ENCODE measurements around the gene AGPAT3. TPM values are rescaled to one million over a fixed set of nuclear protein-coding genes. Genes with fewer than 3 reads are reported as not detected.
A peak's percentile ranks its signal among the peaks of the same experiment; 100 is the strongest.

The AGPAT3 gene
- total and polyA plus RNA-seq, 10 of the 15 experiments (the other 5 are each of a cell fraction or from before 2014, with no cell fraction given), result 1.2 to 110 (median 30.8) TPM

DNA sequence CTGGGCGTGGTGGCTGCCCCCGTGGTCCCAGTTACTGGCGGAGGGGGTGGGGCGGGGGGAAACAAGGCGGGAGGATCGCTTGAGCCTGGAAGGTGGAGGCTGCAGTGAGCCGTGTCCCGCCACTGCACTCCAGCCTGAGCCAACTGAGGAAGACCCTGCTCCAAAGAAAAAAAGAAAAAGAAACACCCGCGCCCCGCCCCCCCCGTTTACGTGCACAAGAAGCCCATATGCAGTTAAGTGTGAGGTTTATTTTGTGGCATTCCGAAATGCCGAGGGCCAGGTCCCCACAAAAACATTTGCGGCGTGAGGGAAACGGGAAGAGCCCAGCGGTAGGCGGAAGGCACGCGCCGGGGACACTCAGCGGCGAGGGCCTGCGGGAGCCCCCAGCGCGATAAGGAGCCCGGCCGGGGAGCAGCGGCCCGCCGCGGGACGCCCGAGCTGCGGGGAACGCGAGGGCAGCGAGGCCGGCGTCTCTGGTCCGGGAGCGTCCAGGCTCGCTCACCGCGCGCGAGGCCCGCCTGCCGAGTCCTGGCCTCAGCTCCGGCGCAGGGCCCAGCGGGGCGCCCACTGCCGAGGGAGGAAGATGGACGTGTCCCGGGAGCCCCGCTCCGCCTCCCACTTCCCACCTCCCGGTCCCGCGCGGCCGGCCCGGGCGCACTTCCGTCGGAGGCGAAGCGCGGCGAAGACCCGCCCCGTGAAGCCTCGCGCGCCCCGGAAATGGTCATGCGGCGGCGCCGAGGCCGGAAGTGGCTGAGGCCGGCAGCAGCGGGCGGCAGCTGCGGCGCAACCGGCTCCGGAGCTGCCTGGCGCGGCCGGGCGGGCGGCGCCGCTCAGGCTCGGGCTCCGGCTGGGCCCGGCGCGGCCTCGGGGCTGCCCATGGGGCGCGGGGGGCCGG lies 146.8 kb downstream of the AGPAT3 start, which contains the start of gene TRAPPC10 (continued):
- TF ChIP-seq, protein P1, sequence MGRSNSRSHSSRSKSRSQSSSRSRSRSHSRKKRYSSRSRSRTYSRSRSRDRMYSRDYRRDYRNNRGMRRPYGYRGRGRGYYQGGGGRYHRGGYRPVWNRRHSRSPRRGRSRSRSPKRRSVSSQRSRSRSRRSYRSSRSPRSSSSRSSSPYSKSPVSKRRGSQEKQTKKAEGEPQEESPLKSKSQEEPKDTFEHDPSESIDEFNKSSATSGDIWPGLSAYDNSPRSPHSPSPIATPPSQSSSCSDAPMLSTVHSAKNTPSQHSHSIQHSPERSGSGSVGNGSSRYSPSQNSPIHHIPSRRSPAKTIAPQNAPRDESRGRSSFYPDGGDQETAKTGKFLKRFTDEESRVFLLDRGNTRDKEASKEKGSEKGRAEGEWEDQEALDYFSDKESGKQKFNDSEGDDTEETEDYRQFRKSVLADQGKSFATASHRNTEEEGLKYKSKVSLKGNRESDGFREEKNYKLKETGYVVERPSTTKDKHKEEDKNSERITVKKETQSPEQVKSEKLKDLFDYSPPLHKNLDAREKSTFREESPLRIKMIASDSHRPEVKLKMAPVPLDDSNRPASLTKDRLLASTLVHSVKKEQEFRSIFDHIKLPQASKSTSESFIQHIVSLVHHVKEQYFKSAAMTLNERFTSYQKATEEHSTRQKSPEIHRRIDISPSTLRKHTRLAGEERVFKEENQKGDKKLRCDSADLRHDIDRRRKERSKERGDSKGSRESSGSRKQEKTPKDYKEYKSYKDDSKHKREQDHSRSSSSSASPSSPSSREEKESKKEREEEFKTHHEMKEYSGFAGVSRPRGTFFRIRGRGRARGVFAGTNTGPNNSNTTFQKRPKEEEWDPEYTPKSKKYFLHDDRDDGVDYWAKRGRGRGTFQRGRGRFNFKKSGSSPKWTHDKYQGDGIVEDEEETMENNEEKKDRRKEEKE (IDR thresholded peaks at IDR 0.05), result no peak
- peak; percentile 73 for TF ChIP-seq MXI1 (IDR thresholded peaks at IDR 0.05; ENCODE audit: low read depth, low read length)
- no peak for TF ChIP-seq EP300 (IDR thresholded peaks at IDR 0.05; ENCODE audit: borderline replicate concordance in 1 of 2, control insufficient read depth in 1 of 2, low read depth in 2 of 2, low read length in 2 of 2)
- TF ChIP-seq, protein P2, sequence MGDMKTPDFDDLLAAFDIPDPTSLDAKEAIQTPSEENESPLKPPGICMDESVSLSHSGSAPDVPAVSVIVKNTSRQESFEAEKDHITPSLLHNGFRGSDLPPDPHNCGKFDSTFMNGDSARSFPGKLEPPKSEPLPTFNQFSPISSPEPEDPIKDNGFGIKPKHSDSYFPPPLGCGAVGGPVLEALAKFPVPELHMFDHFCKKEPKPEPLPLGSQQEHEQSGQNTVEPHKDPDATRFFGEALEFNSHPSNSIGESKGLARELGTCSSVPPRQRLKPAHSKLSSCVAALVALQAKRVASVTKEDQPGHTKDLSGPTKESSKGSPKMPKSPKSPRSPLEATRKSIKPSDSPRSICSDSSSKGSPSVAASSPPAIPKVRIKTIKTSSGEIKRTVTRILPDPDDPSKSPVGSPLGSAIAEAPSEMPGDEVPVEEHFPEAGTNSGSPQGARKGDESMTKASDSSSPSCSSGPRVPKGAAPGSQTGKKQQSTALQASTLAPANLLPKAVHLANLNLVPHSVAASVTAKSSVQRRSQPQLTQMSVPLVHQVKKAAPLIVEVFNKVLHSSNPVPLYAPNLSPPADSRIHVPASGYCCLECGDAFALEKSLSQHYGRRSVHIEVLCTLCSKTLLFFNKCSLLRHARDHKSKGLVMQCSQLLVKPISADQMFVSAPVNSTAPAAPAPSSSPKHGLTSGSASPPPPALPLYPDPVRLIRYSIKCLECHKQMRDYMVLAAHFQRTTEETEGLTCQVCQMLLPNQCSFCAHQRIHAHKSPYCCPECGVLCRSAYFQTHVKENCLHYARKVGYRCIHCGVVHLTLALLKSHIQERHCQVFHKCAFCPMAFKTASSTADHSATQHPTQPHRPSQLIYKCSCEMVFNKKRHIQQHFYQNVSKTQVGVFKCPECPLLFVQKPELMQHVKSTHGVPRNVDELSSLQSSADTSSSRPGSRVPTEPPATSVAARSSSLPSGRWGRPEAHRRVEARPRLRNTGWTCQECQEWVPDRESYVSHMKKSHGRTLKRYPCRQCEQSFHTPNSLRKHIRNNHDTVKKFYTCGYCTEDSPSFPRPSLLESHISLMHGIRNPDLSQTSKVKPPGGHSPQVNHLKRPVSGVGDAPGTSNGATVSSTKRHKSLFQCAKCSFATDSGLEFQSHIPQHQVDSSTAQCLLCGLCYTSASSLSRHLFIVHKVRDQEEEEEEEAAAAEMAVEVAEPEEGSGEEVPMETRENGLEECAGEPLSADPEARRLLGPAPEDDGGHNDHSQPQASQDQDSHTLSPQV (IDR thresholded peaks at IDR 0.05), result 0 out of 2 replicates have a peak, but pooled peaks have one; percentile 54
- no peak for TF ChIP-seq SUZ12 (IDR thresholded peaks at IDR 0.05; ENCODE audit: unreplicated experiment)
- TF ChIP-seq, protein P3, sequence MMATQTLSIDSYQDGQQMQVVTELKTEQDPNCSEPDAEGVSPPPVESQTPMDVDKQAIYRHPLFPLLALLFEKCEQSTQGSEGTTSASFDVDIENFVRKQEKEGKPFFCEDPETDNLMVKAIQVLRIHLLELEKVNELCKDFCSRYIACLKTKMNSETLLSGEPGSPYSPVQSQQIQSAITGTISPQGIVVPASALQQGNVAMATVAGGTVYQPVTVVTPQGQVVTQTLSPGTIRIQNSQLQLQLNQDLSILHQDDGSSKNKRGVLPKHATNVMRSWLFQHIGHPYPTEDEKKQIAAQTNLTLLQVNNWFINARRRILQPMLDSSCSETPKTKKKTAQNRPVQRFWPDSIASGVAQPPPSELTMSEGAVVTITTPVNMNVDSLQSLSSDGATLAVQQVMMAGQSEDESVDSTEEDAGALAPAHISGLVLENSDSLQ (IDR thresholded peaks at IDR 0.05), result peak; percentile 41; the same call in 1 of the 2 replicates
- no peak for TF ChIP-seq ZSCAN29 (IDR thresholded peaks at IDR 0.05)
